Esophagus muscularis mucosa (tissue), 4 donors: ENCODE data around the gene PRKAR1B. TPM values are rescaled to one million over a fixed set of nuclear protein-coding genes. Genes with fewer than 3 reads are reported as not detected.
"Not testable (repeated sequence)": the region's sequence is repeated elsewhere in the genome, so short reads cannot be mapped to it uniquely, and the experiment has no call there.

Experiments
- DNase-seq: peaks from one replicate; pipeline ENCODE4 v3.0.0-alpha.2; 2017; ENCODE audit errors: extremely low spot score
- H3K27ac ChIP-seq, 4 donors: fragments of 200-600 bp; sonication (generic); replicated peaks in 1 of 4; 1 replicate in 3 of 4; 2 replicates in 1 of 4; pipeline ENCODE4 v1.5.1; 2016 to 2019; ENCODE audit warnings: mild to moderate bottlenecking in 1 of 4
- H3K27me3 ChIP-seq, 4 donors: fragments of 200-600 bp; sonication (generic); one replicate each; pipeline versions ENCODE4 v1.5.1 to v1.6.0; 2016 to 2019
- H3K36me3 ChIP-seq, 4 donors: fragments of 200-600 bp; sonication (generic); one replicate each; pipeline ENCODE4 v1.5.1; 2016 to 2019
- H3K4me1 ChIP-seq, 4 donors: fragments of 200-600 bp; sonication (generic); one replicate each; pipeline ENCODE4 v1.5.1; 2016 to 2019
- H3K4me3 ChIP-seq, 4 donors: fragments of 200-600 bp; sonication (generic); 1 replicate in 2 of 4; 2 replicates in 2 of 4; pipeline ENCODE4 v1.5.1; 2016 to 2019; ENCODE audit warnings: mild to moderate bottlenecking in 4 of 4, moderate library complexity in 1 of 4
- H3K9me3 ChIP-seq, 4 donors: fragments of 200-600 bp; sonication (generic); 1 replicate in 3 of 4; 2 replicates in 1 of 4; pipeline ENCODE4 v1.5.1; 2016 to 2019
- CTCF ChIP-seq, 3 experiments: fragments of 200-600 bp in 2 of 3; fragments of 450-650 bp in 1 of 3; sonication (generic) in 2 of 3; IDR thresholded peaks; one replicate each; pipeline ENCODE4 v1.5.1; 2017 to 2019; ENCODE audit warnings: antibody characterized with exemption in 3 of 3, mild to moderate bottlenecking in 2 of 3, moderate library complexity in 1 of 3
- EP300 ChIP-seq: sonication (generic); formaldehyde crosslinking; IDR thresholded peaks from one replicate; pipeline ENCODE4 v1.6.1; 2017; ENCODE audit warnings: antibody characterized with exemption
- POLR2A ChIP-seq: fragments of 450-650 bp; IDR thresholded peaks from one replicate; pipeline ENCODE4 v1.6.1; 2017; ENCODE audit warnings: antibody characterized with exemption, moderate library complexity, mild to moderate bottlenecking, low read depth
- POLR2AphosphoS5 ChIP-seq, 2 donors: sonication (generic); formaldehyde crosslinking; IDR thresholded peaks; one replicate each; pipeline ENCODE4 v1.6.1; 2017; ENCODE audit warnings: antibody characterized with exemption in 2 of 2
- WGBS: methylation state at CpG from one replicate; pipeline ENCODE4 v1.1.5; 2018; 5-methylcytosine and 5-hydroxymethylcytosine counted together
- intact Hi-C: fragments of 100-400 bp; cut with DNase I; formaldehyde crosslinking; loops from one replicate; pipeline ENCODE4 v1.15.1; 2023
- total RNA-seq, 4 donors: library from RNA; depleted of rRNA; stranded (reverse); fragments of >200 nt; gene quantifications; one replicate each; pipeline versions ENCODE4 v1.1.0 to v1.2.1, GENCODE V29; 2016

Gene PRKAR1B
- total RNA-seq, 4 donors from 2014 or later: 15.4 to 46.9 (median 31.4) TPM

GRCh38 chr7:659996-660395, 67.1 kb downstream of the PRKAR1B start:
- TF ChIP-seq POLR2A: no peak
- TF ChIP-seq POLR2AphosphoS5 (IDR thresholded peaks at IDR 0.05): no peak
- no peak for TF ChIP-seq CTCF (IDR thresholded peaks at IDR 0.05)
- TF ChIP-seq EP300: no peak
- Histone ChIP-seq H3K4me3 (no peak overlapping the region), H3K36me3 (no peaks in the 10 kb centered on the region), H3K4me1 (peaks cover 41 to 55% (median 45%) of the 10 kb centered on the region in 4 donors), H3K9me3 (no peaks in the 10 kb centered on the region), H3K27me3 (no peaks in the 10 kb centered on the region), H3K27ac (no peak overlapping the region)
- no peak for DNase-seq
- intact Hi-C loops: loop anchor here (10.0 kb wide), 1 partner anchor 115 kb away; no protein-coding TSS in a partner anchor
- 95% methylated on average over 13 of the region's 13 CpGs for WGBS

DNA sequence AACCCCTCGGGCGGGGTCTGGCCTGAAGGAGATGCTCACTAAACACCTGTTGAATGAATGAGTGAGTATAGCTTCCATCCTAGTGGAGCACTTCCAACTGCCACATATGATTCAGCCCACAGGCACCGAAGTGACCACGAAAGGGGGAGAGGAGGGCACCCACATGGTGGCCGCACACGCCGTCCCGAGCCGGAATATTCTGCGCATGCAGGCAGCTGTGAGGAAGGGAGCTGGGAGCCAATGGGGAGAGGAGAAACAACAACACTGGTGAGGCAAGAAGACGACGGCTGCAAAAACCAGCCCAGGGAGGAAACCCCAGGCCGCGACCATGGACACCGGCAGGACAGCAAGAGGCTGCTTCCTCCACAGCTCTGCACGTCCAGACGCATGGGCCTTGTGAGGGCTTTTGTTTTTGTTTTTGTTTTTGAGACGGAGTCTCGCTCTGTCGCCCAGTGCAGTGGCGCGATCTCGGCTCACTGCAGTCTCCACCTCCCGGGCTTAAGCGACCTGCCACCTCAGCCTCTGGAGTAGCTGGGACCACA, 67.7 kb downstream of the PRKAR1B start:
- Histone ChIP-seq H3K27me3 (no peaks in the 10 kb centered on the region), H3K4me3 (no peak overlapping the region), H3K36me3 (no peaks in the 10 kb centered on the region), H3K9me3 (no peaks in the 10 kb centered on the region), H3K4me1 (peaks cover 35 to 49% (median 39%) of the 10 kb centered on the region in 4 donors), H3K27ac (no peak overlapping the region)
- TF ChIP-seq EP300: no peak
- no peak for TF ChIP-seq POLR2AphosphoS5 (IDR thresholded peaks at IDR 0.05)
- no peak for TF ChIP-seq CTCF (IDR thresholded peaks at IDR 0.05)
- no peak for TF ChIP-seq POLR2A
- intact Hi-C loops: no loop called here
- 96% methylated on average over 25 of the region's 25 CpGs for WGBS
- no peak for DNase-seq

- 55% methylated on average over 16 of the region's 16 CpGs for WGBS
- H3K4me1 ChIP-seq: peaks cover 21 to 32% (median 22%) of the 10 kb centered on the region in 4 donors
- peak overlapping the region; percentile 67 to 86 (median 78) for H3K27ac ChIP-seq
- peak; percentile 95 for TF ChIP-seq EP300
- TF ChIP-seq CTCF (IDR thresholded peaks at IDR 0.05): no peak
- no peak for TF ChIP-seq POLR2A
- TF ChIP-seq POLR2AphosphoS5 (IDR thresholded peaks at IDR 0.05): peak; percentile 81 to 90
- intact Hi-C loops: no loop called here
- no peaks in the 10 kb centered on the region for H3K27me3 ChIP-seq
- no peak for DNase-seq
- no peaks in the 10 kb centered on the region for H3K36me3 ChIP-seq
- peak overlapping the region in 1 of 4 donors; percentile 21 for H3K4me3 ChIP-seq
- no peaks in the 10 kb centered on the region for H3K9me3 ChIP-seq
Measured at GRCh38 chr7:657565-658119, 69.4 kb downstream of the PRKAR1B start.

DNA sequence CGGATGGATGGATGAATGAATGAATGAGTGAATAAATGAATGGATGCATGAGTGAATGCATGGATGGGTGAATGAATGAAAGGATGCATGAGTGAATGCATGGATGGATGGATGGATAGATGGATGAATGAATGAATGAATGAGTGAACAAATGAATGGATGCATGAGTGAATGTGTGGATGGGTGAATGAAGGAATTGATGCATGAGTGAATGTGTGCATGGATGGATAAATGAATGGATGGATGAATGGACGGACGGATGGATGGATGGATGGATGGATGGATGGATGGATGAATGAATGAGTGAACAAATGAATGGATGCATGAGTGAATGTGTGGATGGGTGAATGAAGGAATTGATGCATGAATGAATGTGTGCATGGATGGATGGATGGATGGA, 70.1 kb downstream of the PRKAR1B start:
- Histone ChIP-seq H3K27ac (peak overlapping the region; percentile 67 to 86 (median 78)), H3K4me1 (peaks cover 18 to 30% (median 21%) of the 10 kb centered on the region in 4 donors)
- H3K36me3 ChIP-seq, H3K27me3 ChIP-seq, H3K4me3 ChIP-seq, DNase-seq, intact Hi-C loops, H3K9me3 ChIP-seq: not testable (repeated sequence)
- WGBS: 65% methylated on average over 3 of the region's 3 CpGs

- no peak overlapping the region for H3K4me3 ChIP-seq
- WGBS: 92% methylated on average over 4 of the region's 4 CpGs
- H3K36me3 ChIP-seq: no peaks in the 10 kb centered on the region
- no peaks in the 10 kb centered on the region for H3K27me3 ChIP-seq
- no peak for DNase-seq
- peaks cover 18 to 30% (median 24%) of the 10 kb centered on the region in 4 donors for H3K4me1 ChIP-seq
- H3K9me3 ChIP-seq: no peaks in the 10 kb centered on the region
- TF ChIP-seq EP300 (no peak), CTCF (IDR thresholded peaks at IDR 0.05) (no peak), POLR2A (no peak), POLR2AphosphoS5 (IDR thresholded peaks at IDR 0.05) (no peak)
- intact Hi-C loops: no loop called here
- no peak overlapping the region for H3K27ac ChIP-seq
Measured at GRCh38 chr7:655758-656157, 71.3 kb downstream of the PRKAR1B start.
